ENCODE results near the gene SYTL5. TPM values are rescaled to one million over a fixed set of nuclear protein-coding genes. Genes with fewer than 3 reads are reported as not detected.
A peak's percentile ranks its signal among the peaks of the same experiment; 100 is the strongest.

Gene SYTL5
- total RNA-seq, 3 donors from 2014 or later: 0.05 TPM; not detected in 2

DNA sequence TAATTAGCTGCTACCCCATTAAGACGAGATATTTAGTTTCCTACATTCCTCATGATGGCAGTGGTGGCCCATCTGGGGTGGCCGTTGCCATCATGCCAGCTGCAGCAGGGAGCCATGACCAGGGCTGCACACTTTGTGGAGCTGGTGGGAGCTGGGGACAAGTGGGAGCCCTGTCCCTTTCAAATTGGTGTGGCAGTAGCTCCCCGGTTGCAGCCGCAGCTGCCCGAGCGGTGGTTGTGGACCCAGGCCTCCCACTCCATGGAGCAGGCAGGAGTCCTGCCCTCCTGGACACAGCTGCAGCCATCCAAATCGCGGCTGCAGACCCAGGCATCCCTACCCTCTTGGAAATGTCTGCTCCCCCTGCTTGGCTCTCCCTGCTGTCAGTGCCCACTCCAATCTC, 9.3 kb upstream of the SYTL5 start:
- no peak for ATAC-seq
- H3K27me3 Mint-ChIP-seq (ENCODE audit: low read depth): no peaks in the 10 kb centered on the region
- no peaks in the 10 kb centered on the region for H3K36me3 Mint-ChIP-seq (ENCODE audit: insufficient read depth)
- H3K4me1 Mint-ChIP-seq (ENCODE audit: low read depth): no peaks in the 10 kb centered on the region
- no peak for DNase-seq
- no peaks in the 10 kb centered on the region for H3K9me3 Mint-ChIP-seq
- H3K4me3 Mint-ChIP-seq: no peak overlapping the region

GRCh38 chrX:37998586-37999262, 7.6 kb upstream of the SYTL5 start:
- H3K4me3 Mint-ChIP-seq: no peak overlapping the region
- H3K4me1 Mint-ChIP-seq (ENCODE audit: low read depth): no peaks in the 10 kb centered on the region
- no peaks in the 10 kb centered on the region for H3K27me3 Mint-ChIP-seq (ENCODE audit: low read depth)
- DNase-seq (no peak), ATAC-seq (peak; percentile 43 to 79)
- no peaks in the 10 kb centered on the region for H3K9me3 Mint-ChIP-seq
- no peaks in the 10 kb centered on the region for H3K36me3 Mint-ChIP-seq (ENCODE audit: insufficient read depth)

- H3K27me3 Mint-ChIP-seq (ENCODE audit: low read depth): peaks cover 3% of the 10 kb centered on the region
Observed at GRCh38 chrX:38000706-38001105, 5.6 kb upstream of the SYTL5 start.

GRCh38 chrX:38004046-38004445, 2.3 kb upstream of the SYTL5 start:
- no peak for DNase-seq

More at GRCh38 chrX:38000706-38001105, 5.6 kb upstream of the SYTL5 start:
- Mint-ChIP-seq H3K4me1 (ENCODE audit: low read depth) (no peaks in the 10 kb centered on the region), H3K36me3 (ENCODE audit: insufficient read depth) (no peaks in the 10 kb centered on the region), H3K9me3 (no peaks in the 10 kb centered on the region), H3K4me3 (no peak overlapping the region)
- DNase-seq: no peak
- ATAC-seq: no peak

DNA sequence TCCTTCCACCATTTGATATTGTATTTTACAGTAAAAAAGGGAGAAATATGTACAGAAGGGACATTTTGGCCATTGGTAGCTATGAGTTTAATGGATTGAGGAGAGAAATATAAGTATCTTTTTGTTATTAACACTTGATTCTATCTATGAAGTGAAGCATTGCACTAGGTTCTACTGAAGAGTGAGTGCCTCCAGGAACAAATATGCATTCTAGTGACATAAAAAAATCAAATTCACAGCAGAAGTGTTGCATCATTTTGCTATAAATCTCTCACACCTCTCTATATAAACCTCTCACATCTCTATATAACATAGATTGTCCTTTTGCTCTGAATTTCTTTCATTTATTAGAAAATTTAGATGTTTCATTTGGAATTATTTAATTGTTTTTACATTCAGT, 425 bp downstream of the SYTL5 start:
- DNase-seq (no peak), ATAC-seq (no peak)
- H3K36me3 Mint-ChIP-seq (ENCODE audit: insufficient read depth): no peaks in the 10 kb centered on the region
- no peaks in the 10 kb centered on the region for H3K4me1 Mint-ChIP-seq (ENCODE audit: low read depth)
- H3K27me3 Mint-ChIP-seq (ENCODE audit: low read depth): peaks cover 3% of the 10 kb centered on the region
- no peaks in the 10 kb centered on the region for H3K9me3 Mint-ChIP-seq
- H3K4me3 Mint-ChIP-seq: no peak overlapping the region

More at GRCh38 chrX:38004046-38004445, 2.3 kb upstream of the SYTL5 start:
- no peaks in the 10 kb centered on the region for H3K36me3 Mint-ChIP-seq (ENCODE audit: insufficient read depth)
- no peaks in the 10 kb centered on the region for H3K4me1 Mint-ChIP-seq (ENCODE audit: low read depth)
- no peaks in the 10 kb centered on the region for H3K9me3 Mint-ChIP-seq
- H3K27me3 Mint-ChIP-seq (ENCODE audit: low read depth): peaks cover 3% of the 10 kb centered on the region
- no peak overlapping the region for H3K4me3 Mint-ChIP-seq
- no peak for ATAC-seq

- no peak overlapping the region for H3K4me3 Mint-ChIP-seq
- peaks cover 3% of the 10 kb centered on the region for H3K27me3 Mint-ChIP-seq (ENCODE audit: low read depth)
- H3K9me3 Mint-ChIP-seq: no peaks in the 10 kb centered on the region
- H3K4me1 Mint-ChIP-seq (ENCODE audit: low read depth): no peaks in the 10 kb centered on the region
- ATAC-seq: no peak
- no peak for DNase-seq
- H3K36me3 Mint-ChIP-seq (ENCODE audit: insufficient read depth): no peaks in the 10 kb centered on the region
Observed at GRCh38 chrX:38008658-38009057, 2.3 kb downstream of the SYTL5 start.

DNA sequence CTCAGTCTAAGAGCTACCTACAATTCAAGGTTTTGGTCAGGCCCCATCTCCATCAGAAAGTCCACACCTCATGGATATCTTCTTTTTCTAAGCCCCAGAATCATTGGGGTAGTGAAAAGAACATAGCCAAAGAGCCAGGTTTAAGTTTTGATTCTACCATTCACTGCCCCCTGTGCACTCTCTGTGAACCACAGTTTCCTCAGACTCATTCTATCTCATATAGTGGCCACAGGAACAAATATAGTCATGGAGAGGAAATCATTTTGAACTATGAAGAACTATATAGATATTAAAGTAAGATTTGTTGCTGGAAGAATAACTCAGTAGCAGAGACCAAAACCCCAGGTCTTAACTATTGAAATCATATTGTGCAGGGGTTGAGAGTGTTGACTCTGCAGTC, 3.3 kb downstream of the SYTL5 start:
- DNase-seq: no peak
- H3K27me3 Mint-ChIP-seq (ENCODE audit: low read depth): no peaks in the 10 kb centered on the region
- H3K9me3 Mint-ChIP-seq: no peaks in the 10 kb centered on the region
- H3K4me1 Mint-ChIP-seq (ENCODE audit: low read depth): no peaks in the 10 kb centered on the region
- no peak for ATAC-seq
- H3K4me3 Mint-ChIP-seq: no peak overlapping the region
- H3K36me3 Mint-ChIP-seq (ENCODE audit: insufficient read depth): no peaks in the 10 kb centered on the region

GRCh38 chrX:38018766-38019425, 12.5 kb downstream of the SYTL5 start:
- Mint-ChIP-seq H3K27me3 (ENCODE audit: low read depth) (no peaks in the 10 kb centered on the region), H3K9me3 (no peaks in the 10 kb centered on the region), H3K4me3 (no peak overlapping the region)

DNA sequence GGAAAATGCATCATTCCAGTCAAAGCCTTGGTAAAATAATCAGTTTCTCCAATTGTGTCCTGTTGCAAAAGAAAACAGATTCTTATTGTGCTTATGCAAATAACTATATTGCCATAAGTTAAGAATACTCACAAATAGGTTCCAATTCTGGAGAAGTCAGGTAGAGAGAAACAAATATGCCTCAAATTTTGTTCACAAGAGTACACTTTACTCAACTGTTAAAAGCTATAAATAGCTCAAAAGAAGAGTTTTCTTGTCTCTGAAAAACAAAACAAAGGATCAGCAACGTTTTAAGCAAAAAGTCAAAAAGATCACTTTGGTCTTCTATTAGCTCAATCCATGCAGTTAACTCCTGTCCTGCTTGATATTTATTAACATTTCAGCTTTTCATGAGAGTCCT, 21.9 kb downstream of the SYTL5 start:
- Mint-ChIP-seq H3K9me3 (peaks cover 3% of the 10 kb centered on the region), H3K36me3 (ENCODE audit: insufficient read depth) (no peaks in the 10 kb centered on the region), H3K4me3 (no peak overlapping the region), H3K27me3 (ENCODE audit: low read depth) (no peaks in the 10 kb centered on the region), H3K4me1 (ENCODE audit: low read depth) (no peaks in the 10 kb centered on the region)
- no peak for DNase-seq
- no peak for ATAC-seq

More at GRCh38 chrX:38018766-38019425, 12.5 kb downstream of the SYTL5 start:
- Mint-ChIP-seq H3K4me1 (ENCODE audit: low read depth) (no peaks in the 10 kb centered on the region), H3K36me3 (ENCODE audit: insufficient read depth) (no peaks in the 10 kb centered on the region)
- no peak for ATAC-seq
- DNase-seq: no peak

DNA sequence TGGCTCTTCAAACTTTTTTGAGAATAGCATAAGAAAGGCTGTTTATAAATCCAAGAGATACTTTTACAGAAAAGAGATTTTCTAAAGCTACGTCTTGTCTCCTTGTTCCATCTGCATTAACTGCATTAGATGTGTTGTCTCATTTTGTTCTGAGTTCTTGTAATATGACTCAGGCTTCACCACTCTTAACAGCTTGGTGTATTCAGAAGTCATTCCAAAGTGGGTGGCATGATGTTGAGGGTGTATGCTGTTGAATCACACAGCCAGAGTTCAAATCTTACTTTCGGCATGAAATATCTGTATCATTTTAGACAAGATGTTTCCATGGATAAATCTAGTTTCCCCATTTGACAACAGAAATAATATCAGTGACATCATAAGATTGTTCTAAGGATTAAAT, 30.1 kb downstream of the SYTL5 start:
- no peaks in the 10 kb centered on the region for H3K9me3 Mint-ChIP-seq
- no peak overlapping the region for H3K4me3 Mint-ChIP-seq
- DNase-seq: no peak
- no peaks in the 10 kb centered on the region for H3K4me1 Mint-ChIP-seq (ENCODE audit: low read depth)
- no peaks in the 10 kb centered on the region for H3K27me3 Mint-ChIP-seq (ENCODE audit: low read depth)
- H3K36me3 Mint-ChIP-seq (ENCODE audit: insufficient read depth): no peaks in the 10 kb centered on the region
- ATAC-seq: no peak

- H3K4me1 Mint-ChIP-seq (ENCODE audit: low read depth): no peaks in the 10 kb centered on the region
- DNase-seq: no peak
- H3K9me3 Mint-ChIP-seq: no peaks in the 10 kb centered on the region
- no peaks in the 10 kb centered on the region for H3K36me3 Mint-ChIP-seq (ENCODE audit: insufficient read depth)
- no peak overlapping the region for H3K4me3 Mint-ChIP-seq
- H3K27me3 Mint-ChIP-seq (ENCODE audit: low read depth): no peaks in the 10 kb centered on the region
- no peak for ATAC-seq
Observed at GRCh38 chrX:38038501-38038900, 32.1 kb downstream of the SYTL5 start.

- Mint-ChIP-seq H3K36me3 (ENCODE audit: insufficient read depth) (no peaks in the 10 kb centered on the region), H3K27me3 (ENCODE audit: low read depth) (no peaks in the 10 kb centered on the region), H3K9me3 (no peaks in the 10 kb centered on the region), H3K4me3 (no peak overlapping the region), H3K4me1 (ENCODE audit: low read depth) (no peaks in the 10 kb centered on the region)
- no peak for ATAC-seq
- no peak for DNase-seq
Observed at GRCh38 chrX:38041237-38041636, 34.9 kb downstream of the SYTL5 start.

DNA sequence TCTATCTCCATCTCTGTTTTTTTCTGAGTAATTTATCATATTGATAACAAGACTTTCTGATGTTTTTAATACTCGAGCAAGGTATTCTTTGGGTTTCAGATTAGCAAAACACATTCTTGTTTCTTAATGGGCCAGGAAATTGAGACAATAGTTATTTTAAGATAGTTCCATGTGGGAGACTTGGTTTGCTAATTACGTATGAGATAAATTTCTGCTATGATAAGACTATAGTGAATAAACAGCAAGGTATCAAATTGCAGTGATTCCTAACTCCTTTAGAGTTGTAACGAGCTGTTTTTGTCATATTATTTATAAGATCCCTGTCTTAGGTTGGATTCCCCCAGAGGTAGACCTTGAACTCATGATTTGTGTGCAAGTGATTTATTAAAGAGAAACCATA, 38.3 kb downstream of the SYTL5 start:
- Mint-ChIP-seq H3K36me3 (ENCODE audit: insufficient read depth) (no peaks in the 10 kb centered on the region), H3K4me1 (ENCODE audit: low read depth) (no peaks in the 10 kb centered on the region), H3K4me3 (no peak overlapping the region), H3K27me3 (ENCODE audit: low read depth) (no peaks in the 10 kb centered on the region), H3K9me3 (no peaks in the 10 kb centered on the region)
- no peak for ATAC-seq
- no peak for DNase-seq

- H3K4me3 Mint-ChIP-seq: no peak overlapping the region
- H3K27me3 Mint-ChIP-seq (ENCODE audit: low read depth): no peaks in the 10 kb centered on the region
Observed at GRCh38 chrX:38045538-38046096, 39.3 kb downstream of the SYTL5 start.

GRCh38 chrX:38048886-38049285, 42.5 kb downstream of the SYTL5 start:
- Mint-ChIP-seq H3K36me3 (ENCODE audit: insufficient read depth) (no peaks in the 10 kb centered on the region), H3K27me3 (ENCODE audit: low read depth) (no peaks in the 10 kb centered on the region), H3K4me1 (ENCODE audit: low read depth) (no peaks in the 10 kb centered on the region), H3K9me3 (no peaks in the 10 kb centered on the region), H3K4me3 (no peak overlapping the region)
- no peak for ATAC-seq
- DNase-seq: no peak

More at GRCh38 chrX:38045538-38046096, 39.3 kb downstream of the SYTL5 start:
- ATAC-seq (no peak), DNase-seq (no peak)
- no peaks in the 10 kb centered on the region for H3K4me1 Mint-ChIP-seq (ENCODE audit: low read depth)
- no peaks in the 10 kb centered on the region for H3K36me3 Mint-ChIP-seq (ENCODE audit: insufficient read depth)
- H3K9me3 Mint-ChIP-seq: no peaks in the 10 kb centered on the region

All from activated T-cell treated with anti-CD3 and anti-CD28 coated beads, Interleukin-2, amount 50 U/mL, for 4 hours (primary cell).